Measurements from ENCODE around the gene LGALS7B. TPM values are rescaled to one million over a fixed set of nuclear protein-coding genes. Genes with fewer than 3 reads are reported as not detected.
A peak's percentile ranks its signal among the peaks of the same experiment; 100 is the strongest.

The LGALS7B gene
- total RNA-seq, 1 experiment from 2014 or later, result 2.4 TPM

DNA sequence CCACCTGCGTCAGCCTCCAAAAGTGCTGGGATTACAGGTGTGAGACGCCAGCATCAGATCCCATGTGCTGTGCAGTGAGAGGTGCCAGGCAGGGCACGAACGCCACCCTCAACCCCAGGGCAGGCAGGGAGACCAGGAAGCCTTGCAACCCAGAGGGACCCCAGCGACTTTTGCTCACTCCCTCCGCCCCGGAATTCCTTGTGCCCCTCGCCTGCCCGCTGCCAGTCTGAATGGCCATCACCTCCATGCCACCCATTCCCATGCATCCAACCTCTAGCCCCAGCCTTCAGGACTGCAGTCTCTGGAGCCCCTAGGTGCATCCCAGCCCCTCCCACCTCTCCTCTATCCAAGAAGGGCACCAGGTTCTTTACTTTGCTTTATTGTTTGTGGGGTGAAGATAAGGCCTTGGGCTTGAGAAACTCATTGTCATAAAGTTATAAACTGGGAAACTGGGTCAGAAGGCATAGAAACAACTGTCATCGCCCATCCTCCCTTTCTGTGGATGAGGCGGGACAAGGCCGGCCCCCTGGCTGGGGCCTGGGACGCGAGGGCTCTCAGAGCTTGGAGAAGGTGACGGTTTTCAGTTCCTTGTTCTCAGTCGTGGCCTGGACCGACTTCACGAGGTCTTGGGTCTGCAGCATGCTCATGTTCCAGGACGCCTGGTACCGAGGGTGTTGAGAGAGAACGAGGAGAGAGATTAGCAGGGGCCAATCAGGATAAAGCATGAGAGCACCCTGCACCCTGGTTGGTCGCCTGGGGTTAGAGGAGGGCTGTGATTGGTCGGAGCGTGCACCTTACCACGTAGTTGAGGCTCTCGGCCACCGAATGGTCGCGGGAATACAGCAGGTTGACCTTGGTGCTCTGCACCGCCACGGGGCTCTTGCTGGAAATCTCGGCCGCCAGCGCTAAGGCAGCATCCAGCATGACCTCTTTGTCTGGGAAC is 26.3 kb downstream of the LGALS7B start:
- TF ChIP-seq RAD21 (IDR thresholded peaks at IDR 0.05; ENCODE audit: low read depth) (no peak), SP1 (IDR thresholded peaks at IDR 0.05; ENCODE audit: low read depth) (no peak), MAX (IDR thresholded peaks at IDR 0.05) (no peak), CEBPB (IDR thresholded peaks at IDR 0.05; ENCODE audit: low read depth) (no peak), YY1 (IDR thresholded peaks at IDR 0.05; ENCODE audit: extremely low read depth, insufficient replicate concordance, low read depth, low read length) (no peak), EZH2 (IDR thresholded peaks at IDR 0.05) (no peak), POLR2AphosphoS5 (IDR thresholded peaks at IDR 0.05; ENCODE audit: low read depth, low read length) (no peak), ZNF274 (IDR thresholded peaks at IDR 0.05; ENCODE audit: low read depth, low read length) (no peak), ZFX (IDR thresholded peaks at IDR 0.05) (no peak), SRF (IDR thresholded peaks at IDR 0.05; ENCODE audit: low read depth) (no peak), ZBTB33 (IDR thresholded peaks at IDR 0.05; ENCODE audit: extremely low read depth, insufficient replicate concordance, low read length) (no peak), POLR2A (IDR thresholded peaks at IDR 0.05; ENCODE audit: borderline replicate concordance, extremely low read depth, insufficient read depth, insufficient read length) (no peak), CBX3 (IDR thresholded peaks at IDR 0.05; ENCODE audit: low read depth) (no peak), EZH2phosphoT487 (IDR thresholded peaks at IDR 0.05; ENCODE audit: borderline replicate concordance) (no peak), SIN3A (IDR thresholded peaks at IDR 0.05; ENCODE audit: low read depth) (no peak), ELF1 (IDR thresholded peaks at IDR 0.05; ENCODE audit: borderline replicate concordance, low read depth) (no peak), EGR1 (IDR thresholded peaks at IDR 0.05; ENCODE audit: low read depth) (no peak), REST (IDR thresholded peaks at IDR 0.05; ENCODE audit: low read depth) (no peak), TCF7L2 (IDR thresholded peaks at IDR 0.05; ENCODE audit: borderline replicate concordance, extremely low read depth, insufficient read depth, insufficient read length) (no peak)
- Histone ChIP-seq H3K4me2 (ENCODE audit: low read length) (no peak overlapping the region), H3K9me3 (ENCODE audit: control insufficient read depth in 1 of 2, insufficient read depth in 1 of 2, low read depth in 1 of 2, low read length in 2 of 2) (no peaks in the 10 kb centered on the region), H2AFZ (ENCODE audit: low read depth, low read length, poor library complexity, severe bottlenecking) (no peak overlapping the region), H4K20me1 (ENCODE audit: insufficient read depth) (no peaks in the 10 kb centered on the region), H3K9me2 (ENCODE audit: insufficient read depth) (no peaks in the 10 kb centered on the region), H3K4me3 (replicated peaks in 1 of 2; ENCODE audit: low read depth in 1 of 2, low read length in 2 of 2) (no peak overlapping the region), H3K9ac (ENCODE audit: low read length) (no peak overlapping the region), H3K79me2 (ENCODE audit: insufficient read depth, low read length) (no peaks in the 10 kb centered on the region), H3K27ac (ENCODE audit: low read depth, low read length) (no peak overlapping the region), H3K36me3 (ENCODE audit: control insufficient read depth in 1 of 2, insufficient read depth in 2 of 2, low read length in 2 of 2) (no peaks in the 10 kb centered on the region), H3K4me1 (ENCODE audit: control insufficient read depth in 1 of 2, insufficient read depth in 2 of 2, low read length in 2 of 2) (peaks cover 0 to 4% of the 10 kb centered on the region in 2 experiments; a peak in 1 of 4 replicates), H3K27me3 (ENCODE audit: insufficient read depth, low read length) (no peaks in the 10 kb centered on the region)
- TSS peak; percentile 85 for BruUV-seq (replicated peaks)
- CTCF ChIA-PET, result no interaction called here
- POLR2A ChIA-PET, result interaction anchor here (2.4 kb wide), 1 partner anchor 7 kb away, joined by 16 read pairs; no protein-coding TSS in a partner anchor
- intact Hi-C loops (cut with micrococcal nuclease), result no loop called here
- DNase-seq (ENCODE audit: low read depth, low spot score), result no peak
- RAD21 ChIA-PET (ENCODE audit: low non-redundant PET in 1 of 2, low total read pairs in 2 of 2, uncharacterized antibody in 2 of 2, unreplicated experiment in 2 of 2), result no interaction called here
- peak; percentile 63 for ATAC-seq
